ENCODE results near the gene SNX32. TPM values are rescaled to one million over a fixed set of nuclear protein-coding genes. Genes with fewer than 3 reads are reported as not detected.

Gene SNX32
- total and polyA plus RNA-seq, 9 of the 15 experiments (the other 6 are each of a cell fraction or from before 2014, with no cell fraction given) = 0.03 TPM; not detected in 7

- TF ChIP-seq, protein P1, sequence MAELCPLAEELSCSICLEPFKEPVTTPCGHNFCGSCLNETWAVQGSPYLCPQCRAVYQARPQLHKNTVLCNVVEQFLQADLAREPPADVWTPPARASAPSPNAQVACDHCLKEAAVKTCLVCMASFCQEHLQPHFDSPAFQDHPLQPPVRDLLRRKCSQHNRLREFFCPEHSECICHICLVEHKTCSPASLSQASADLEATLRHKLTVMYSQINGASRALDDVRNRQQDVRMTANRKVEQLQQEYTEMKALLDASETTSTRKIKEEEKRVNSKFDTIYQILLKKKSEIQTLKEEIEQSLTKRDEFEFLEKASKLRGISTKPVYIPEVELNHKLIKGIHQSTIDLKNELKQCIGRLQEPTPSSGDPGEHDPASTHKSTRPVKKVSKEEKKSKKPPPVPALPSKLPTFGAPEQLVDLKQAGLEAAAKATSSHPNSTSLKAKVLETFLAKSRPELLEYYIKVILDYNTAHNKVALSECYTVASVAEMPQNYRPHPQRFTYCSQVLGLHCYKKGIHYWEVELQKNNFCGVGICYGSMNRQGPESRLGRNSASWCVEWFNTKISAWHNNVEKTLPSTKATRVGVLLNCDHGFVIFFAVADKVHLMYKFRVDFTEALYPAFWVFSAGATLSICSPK (IDR thresholded peaks at IDR 0.05; ENCODE audit: borderline replicate concordance) = no peak
- TF ChIP-seq TOE1 (IDR thresholded peaks at IDR 0.05; ENCODE audit: borderline replicate concordance) (peak; percentile 72; the same call in 1 of the 2 replicates), TOE1 (CRISPR knock-in tag; IDR thresholded peaks at IDR 0.05; ENCODE audit: borderline replicate concordance, low read depth) (no peak), ZNF780A (CRISPR knock-in tag; IDR thresholded peaks at IDR 0.05) (no peak), PRDM10 (IDR thresholded peaks at IDR 0.05; ENCODE audit: partially characterized antibody) (peak; percentile 70), CREB5 (CRISPR knock-in tag; IDR thresholded peaks at IDR 0.05) (no peak), PHF21A (IDR thresholded peaks at IDR 0.05; ENCODE audit: borderline replicate concordance, low read depth) (peak; percentile 58; the same call in 1 of the 2 replicates), ZNF444 (CRISPR knock-in tag; IDR thresholded peaks at IDR 0.05) (no peak), ZNF165 (CRISPR knock-in tag; IDR thresholded peaks at IDR 0.05; ENCODE audit: borderline replicate concordance) (no peak), TBL1XR1 (IDR thresholded peaks at IDR 0.05; ENCODE audit: low read length in 2 of 2) (peak in 1 of 2 experiments; percentile 41; a peak in 1 of 4 replicates), RBBP5 (IDR thresholded peaks at IDR 0.05; ENCODE audit: borderline replicate concordance, insufficient read depth, low read length, poor library complexity, severe bottlenecking) (peak; percentile 85), MBD2 (IDR thresholded peaks at IDR 0.05; ENCODE audit: borderline replicate concordance, low read depth) (peak; percentile 74; the same call in 1 of the 2 replicates)
- TF ChIP-seq, protein P2, sequence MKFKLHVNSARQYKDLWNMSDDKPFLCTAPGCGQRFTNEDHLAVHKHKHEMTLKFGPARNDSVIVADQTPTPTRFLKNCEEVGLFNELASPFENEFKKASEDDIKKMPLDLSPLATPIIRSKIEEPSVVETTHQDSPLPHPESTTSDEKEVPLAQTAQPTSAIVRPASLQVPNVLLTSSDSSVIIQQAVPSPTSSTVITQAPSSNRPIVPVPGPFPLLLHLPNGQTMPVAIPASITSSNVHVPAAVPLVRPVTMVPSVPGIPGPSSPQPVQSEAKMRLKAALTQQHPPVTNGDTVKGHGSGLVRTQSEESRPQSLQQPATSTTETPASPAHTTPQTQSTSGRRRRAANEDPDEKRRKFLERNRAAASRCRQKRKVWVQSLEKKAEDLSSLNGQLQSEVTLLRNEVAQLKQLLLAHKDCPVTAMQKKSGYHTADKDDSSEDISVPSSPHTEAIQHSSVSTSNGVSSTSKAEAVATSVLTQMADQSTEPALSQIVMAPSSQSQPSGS (CRISPR knock-in tag; IDR thresholded peaks at IDR 0.05) = no peak
- TF ChIP-seq, protein P3, sequence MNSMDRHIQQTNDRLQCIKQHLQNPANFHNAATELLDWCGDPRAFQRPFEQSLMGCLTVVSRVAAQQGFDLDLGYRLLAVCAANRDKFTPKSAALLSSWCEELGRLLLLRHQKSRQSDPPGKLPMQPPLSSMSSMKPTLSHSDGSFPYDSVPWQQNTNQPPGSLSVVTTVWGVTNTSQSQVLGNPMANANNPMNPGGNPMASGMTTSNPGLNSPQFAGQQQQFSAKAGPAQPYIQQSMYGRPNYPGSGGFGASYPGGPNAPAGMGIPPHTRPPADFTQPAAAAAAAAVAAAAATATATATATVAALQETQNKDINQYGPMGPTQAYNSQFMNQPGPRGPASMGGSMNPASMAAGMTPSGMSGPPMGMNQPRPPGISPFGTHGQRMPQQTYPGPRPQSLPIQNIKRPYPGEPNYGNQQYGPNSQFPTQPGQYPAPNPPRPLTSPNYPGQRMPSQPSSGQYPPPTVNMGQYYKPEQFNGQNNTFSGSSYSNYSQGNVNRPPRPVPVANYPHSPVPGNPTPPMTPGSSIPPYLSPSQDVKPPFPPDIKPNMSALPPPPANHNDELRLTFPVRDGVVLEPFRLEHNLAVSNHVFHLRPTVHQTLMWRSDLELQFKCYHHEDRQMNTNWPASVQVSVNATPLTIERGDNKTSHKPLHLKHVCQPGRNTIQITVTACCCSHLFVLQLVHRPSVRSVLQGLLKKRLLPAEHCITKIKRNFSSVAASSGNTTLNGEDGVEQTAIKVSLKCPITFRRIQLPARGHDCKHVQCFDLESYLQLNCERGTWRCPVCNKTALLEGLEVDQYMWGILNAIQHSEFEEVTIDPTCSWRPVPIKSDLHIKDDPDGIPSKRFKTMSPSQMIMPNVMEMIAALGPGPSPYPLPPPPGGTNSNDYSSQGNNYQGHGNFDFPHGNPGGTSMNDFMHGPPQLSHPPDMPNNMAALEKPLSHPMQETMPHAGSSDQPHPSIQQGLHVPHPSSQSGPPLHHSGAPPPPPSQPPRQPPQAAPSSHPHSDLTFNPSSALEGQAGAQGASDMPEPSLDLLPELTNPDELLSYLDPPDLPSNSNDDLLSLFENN (IDR thresholded peaks at IDR 0.05; ENCODE audit: low read depth in 2 of 2, low read length in 2 of 2) = peak in 1 of 2 experiments; percentile 75; a peak in 2 of 4 replicates
Observed at GRCh38 chr11:65888163-65888814, 54.5 kb downstream of the SNX32 start, which contains the start of gene FIBP (continued).
